Endothelial cell of umbilical vein (primary cell): Measurements from ENCODE around the gene ADGRL3. TPM values are rescaled to one million over a fixed set of nuclear protein-coding genes. Genes with fewer than 3 reads are reported as not detected.

Experiments used
- BruUV-seq: library from RNA; stranded (reverse); fragments of 400-500 nt; replicated peaks from 2 replicates; lab custom pipeline; 2021; lab: Mats Ljungman, UMichigan
- CTCF ChIA-PET: fragments of 300-600, 350-600 bp; sonication (Branson Sonifier 250); formaldehyde crosslinking; loops from one replicate; lab custom pipeline; 2021; ENCODE audit warnings: antibody characterized with exemption, inconsistent platforms; lab: Charles Lee
- POLR2A ChIA-PET: fragments of 300-600, 350-600 bp; sonication (Branson Sonifier 250); formaldehyde crosslinking; loops from one replicate; lab custom pipeline; 2021; ENCODE audit warnings: antibody characterized with exemption, inconsistent platforms; lab: Charles Lee
- DNase-seq: peaks from one replicate; pipeline ENCODE4 v3.0.0-alpha.2; 2011; ENCODE audit warnings: low read depth, low spot score
- FAIRE-seq: peaks from 2 replicates; lab custom pipeline; 2011; peaks lifted over from hg19 to GRCh38; lab: Jason Lieb, UNC
- H2AFZ ChIP-seq: 2 replicates; pipeline ENCODE4 v1.6.0; 2012; ENCODE audit warnings: low read depth, low read length, control low read depth, inconsistent platforms
- H3K27ac ChIP-seq: 2 replicates; pipeline ENCODE4 v1.5.1; 2011; ENCODE audit warnings: low read depth, mild to moderate bottlenecking, control low read depth, low read length, moderate library complexity; ENCODE audit not compliant: insufficient read depth
- H3K27me3 ChIP-seq, 2 experiments: 2 replicates each; pipeline versions ENCODE4 v1.6.0 to v1.6.1; 2011; ENCODE audit warnings: low read length in 2 of 2, mixed read lengths in 1 of 2; ENCODE audit not compliant: control insufficient read depth in 2 of 2, insufficient read depth in 2 of 2
- H3K36me3 ChIP-seq, 2 experiments: 2 replicates in 1 of 2; 3 replicates in 1 of 2; pipeline ENCODE4 v1.5.1; 2011; ENCODE audit warnings: low read length in 2 of 2, mild to moderate bottlenecking in 1 of 2, moderate library complexity in 1 of 2; ENCODE audit not compliant: control insufficient read depth in 2 of 2, insufficient read depth in 2 of 2; ENCODE audit errors: extremely low read depth in 1 of 2
- H3K4me1 ChIP-seq: 3 replicates; pipeline ENCODE4 v1.5.1; 2011; ENCODE audit warnings: mild to moderate bottlenecking, low read length; ENCODE audit not compliant: control insufficient read depth, insufficient read depth; ENCODE audit errors: extremely low read depth
- H3K4me2 ChIP-seq: 2 replicates; pipeline ENCODE4 v1.6.1; 2011; ENCODE audit warnings: low read length, control low read depth, mixed read lengths; ENCODE audit not compliant: insufficient read depth
- H3K4me3 ChIP-seq, 3 experiments: fragments of 200-600 bp in 1 of 3; sonication (generic), shearing (Covaris generic) in 1 of 3; replicated peaks in 1 of 3; 2 replicates each; pipeline ENCODE4 v1.5.1; 2011 to 2016; ENCODE audit warnings: control low read depth in 3 of 3, low read length in 3 of 3, mild to moderate bottlenecking in 2 of 3, inconsistent platforms in 1 of 3, low read depth in 1 of 3, moderate library complexity in 1 of 3; ENCODE audit not compliant: insufficient read depth in 1 of 3
- H3K79me2 ChIP-seq: 2 replicates; pipeline ENCODE4 v1.6.0; 2012; ENCODE audit warnings: low read length, inconsistent platforms; ENCODE audit not compliant: control insufficient read depth, insufficient read depth
- H3K9ac ChIP-seq: replicated peaks from 2 replicates; pipeline ENCODE3; 2011; ENCODE audit warnings: low read length, control low read depth; ENCODE audit not compliant: insufficient read depth; ENCODE audit errors: extremely low read depth
- H3K9me1 ChIP-seq: replicated peaks from 3 replicates; pipeline ENCODE4 v1.6.0; 2011; ENCODE audit warnings: mild to moderate bottlenecking, low read length; ENCODE audit not compliant: control insufficient read depth, insufficient read depth; ENCODE audit errors: extremely low read depth
- H3K9me3 ChIP-seq: replicated peaks from 2 replicates; pipeline ENCODE4 v1.5.1; 2012; ENCODE audit warnings: low read length, inconsistent platforms; ENCODE audit not compliant: control insufficient read depth, insufficient read depth
- H4K20me1 ChIP-seq: replicated peaks from 2 replicates; pipeline ENCODE3; 2011; ENCODE audit warnings: mild to moderate bottlenecking, low read length; ENCODE audit not compliant: control insufficient read depth, insufficient read depth; ENCODE audit errors: extremely low read depth
- EZH2 ChIP-seq: IDR thresholded peaks from 2 replicates; pipeline ENCODE4 v1.6.1; 2012; ENCODE audit warnings: borderline replicate concordance, low read depth, mild to moderate bottlenecking, moderate library complexity, low read length, inconsistent platforms; ENCODE audit not compliant: severe bottlenecking
- FOS ChIP-seq: IDR thresholded peaks from 2 replicates; pipeline ENCODE4 v1.6.1; 2011; ENCODE audit warnings: mild to moderate bottlenecking, low read length, moderate library complexity, borderline replicate concordance; ENCODE audit not compliant: insufficient read depth
- GATA2 ChIP-seq: IDR thresholded peaks from 2 replicates; pipeline ENCODE4 v1.7.0; 2011; ENCODE audit warnings: low read depth, mild to moderate bottlenecking, moderate library complexity, mixed read lengths, low read length; ENCODE audit not compliant: insufficient read length, insufficient read depth
- JUN ChIP-seq: IDR thresholded peaks from 2 replicates; pipeline ENCODE4 v1.6.1; 2011; ENCODE audit warnings: borderline replicate concordance, low read depth; ENCODE audit not compliant: insufficient read length, insufficient read depth
- MYC ChIP-seq: IDR thresholded peaks from one replicate; pipeline ENCODE4 v1.6.1; 2011; ENCODE audit warnings: mild to moderate bottlenecking, low read depth, low read length
- POLR2A ChIP-seq: IDR thresholded peaks from 2 replicates; pipeline ENCODE4 v1.6.1; 2012; ENCODE audit warnings: low read depth, mild to moderate bottlenecking, control low read depth, low read length
- POLR2AphosphoS5 ChIP-seq: IDR thresholded peaks from 2 replicates; pipeline ENCODE4 v1.6.1; 2012; ENCODE audit warnings: low read depth, mild to moderate bottlenecking, control low read depth, low read length, moderate library complexity; ENCODE audit not compliant: insufficient read depth
- dilution Hi-C: fragments of 300-500 bp; cut with MboI; formaldehyde crosslinking; loops from one replicate; pipeline ENCODE4 v1.15.0; 2019; ENCODE audit warnings: low sequenced_read_pairs; ENCODE audit not compliant: extremely low pct_ligation_motif_present
- intact Hi-C: fragments of 100-400 bp; cut with micrococcal nuclease; formaldehyde crosslinking; loops from one replicate; pipeline ENCODE4 v1.10.0; 2022
- polyA plus RNA-seq, 4 experiments: library from polyadenylated mRNA; depleted of rRNA in 3 of 4; stranded (reverse) in 3 of 4; unstranded in 1 of 4; fragments of >200 nt; gene quantifications; 2 replicates each; pipeline versions ENCODE4 v1.2.1 to v1.2.3, GENCODE V29; 2011 to 2012; ENCODE audit warnings: missing spikeins in 1 of 4
- total RNA-seq: library from RNA; stranded (reverse); gene quantifications from 2 replicates; pipeline ENCODE4 v1.2.3, GENCODE V29; 2021
- TF ChIP-seq, protein P1 (sequence below), 2 donors: IDR thresholded peaks; 1 replicate in 1 of 2; 2 replicates in 1 of 2; pipeline ENCODE4 v1.5.1; 2011; ENCODE audit warnings: low read length in 2 of 2, mild to moderate bottlenecking in 2 of 2, moderate library complexity in 2 of 2, control low read depth in 1 of 2, inconsistent platforms in 1 of 2, low read depth in 1 of 2; ENCODE audit not compliant: insufficient read depth in 1 of 2; ENCODE audit errors: extremely low read depth in 1 of 2
- TF ChIP-seq, protein P2 (sequence below): IDR thresholded peaks from 2 replicates; pipeline ENCODE4 v1.6.1; 2011; ENCODE audit not compliant: insufficient read depth, insufficient read length

ADGRL3 gene
- total and polyA plus RNA-seq, 2 donors (not counting 3 experiments of a cell fraction or from before 2014, with no cell fraction given): not detected

GRCh38 chr4:61350932-61351331 lies 150.8 kb downstream of the ADGRL3 start:
- intact Hi-C loops (no loop called here), dilution Hi-C loops (no loop called here)
- CTCF ChIA-PET: no interaction called here
- no peak overlapping the region for H3K27ac ChIP-seq
- TF ChIP-seq POLR2AphosphoS5: no peak
- no peak for TF ChIP-seq GATA2
- no peak for TF ChIP-seq MYC
- no peak for TF ChIP-seq FOS
- no peak for TF ChIP-seq POLR2A
- no peak for TF ChIP-seq EZH2
- TF ChIP-seq JUN: no peak
- TF ChIP-seq, protein P1, sequence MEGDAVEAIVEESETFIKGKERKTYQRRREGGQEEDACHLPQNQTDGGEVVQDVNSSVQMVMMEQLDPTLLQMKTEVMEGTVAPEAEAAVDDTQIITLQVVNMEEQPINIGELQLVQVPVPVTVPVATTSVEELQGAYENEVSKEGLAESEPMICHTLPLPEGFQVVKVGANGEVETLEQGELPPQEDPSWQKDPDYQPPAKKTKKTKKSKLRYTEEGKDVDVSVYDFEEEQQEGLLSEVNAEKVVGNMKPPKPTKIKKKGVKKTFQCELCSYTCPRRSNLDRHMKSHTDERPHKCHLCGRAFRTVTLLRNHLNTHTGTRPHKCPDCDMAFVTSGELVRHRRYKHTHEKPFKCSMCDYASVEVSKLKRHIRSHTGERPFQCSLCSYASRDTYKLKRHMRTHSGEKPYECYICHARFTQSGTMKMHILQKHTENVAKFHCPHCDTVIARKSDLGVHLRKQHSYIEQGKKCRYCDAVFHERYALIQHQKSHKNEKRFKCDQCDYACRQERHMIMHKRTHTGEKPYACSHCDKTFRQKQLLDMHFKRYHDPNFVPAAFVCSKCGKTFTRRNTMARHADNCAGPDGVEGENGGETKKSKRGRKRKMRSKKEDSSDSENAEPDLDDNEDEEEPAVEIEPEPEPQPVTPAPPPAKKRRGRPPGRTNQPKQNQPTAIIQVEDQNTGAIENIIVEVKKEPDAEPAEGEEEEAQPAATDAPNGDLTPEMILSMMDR (IDR thresholded peaks at IDR 0.05; ENCODE audit: extremely low read depth in 1 of 2, insufficient read depth in 1 of 2, low read depth in 1 of 2, low read length in 2 of 2): no peak
- TF ChIP-seq, protein P2, sequence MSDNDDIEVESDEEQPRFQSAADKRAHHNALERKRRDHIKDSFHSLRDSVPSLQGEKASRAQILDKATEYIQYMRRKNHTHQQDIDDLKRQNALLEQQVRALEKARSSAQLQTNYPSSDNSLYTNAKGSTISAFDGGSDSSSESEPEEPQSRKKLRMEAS: no peak
- no peak for FAIRE-seq
- H3K9me3 ChIP-seq: no peaks in the 10 kb centered on the region
- H3K4me3 ChIP-seq: no peak overlapping the region
- no peak overlapping the region for H2AFZ ChIP-seq
- H3K36me3 ChIP-seq: no peaks in the 10 kb centered on the region
- H3K27me3 ChIP-seq: no peaks in the 10 kb centered on the region
- BruUV-seq: no TSS peak
- H3K4me1 ChIP-seq: no peaks in the 10 kb centered on the region
- no peaks in the 10 kb centered on the region for H3K9me1 ChIP-seq
- H4K20me1 ChIP-seq: no peaks in the 10 kb centered on the region
- no peak for DNase-seq
- no peak overlapping the region for H3K4me2 ChIP-seq
- no peak overlapping the region for H3K9ac ChIP-seq
- POLR2A ChIA-PET: no interaction called here
- H3K79me2 ChIP-seq: no peaks in the 10 kb centered on the region
